Measurements from ENCODE around the gene PLEKHA8. TPM values are rescaled to one million over a fixed set of nuclear protein-coding genes. Genes with fewer than 3 reads are reported as not detected.

PLEKHA8 gene
- total and polyA plus RNA-seq, 10 of the 15 experiments (the other 5 are each of a cell fraction or from before 2014, with no cell fraction given): 1.1 to 13.2 (median 5.7) TPM

DNA sequence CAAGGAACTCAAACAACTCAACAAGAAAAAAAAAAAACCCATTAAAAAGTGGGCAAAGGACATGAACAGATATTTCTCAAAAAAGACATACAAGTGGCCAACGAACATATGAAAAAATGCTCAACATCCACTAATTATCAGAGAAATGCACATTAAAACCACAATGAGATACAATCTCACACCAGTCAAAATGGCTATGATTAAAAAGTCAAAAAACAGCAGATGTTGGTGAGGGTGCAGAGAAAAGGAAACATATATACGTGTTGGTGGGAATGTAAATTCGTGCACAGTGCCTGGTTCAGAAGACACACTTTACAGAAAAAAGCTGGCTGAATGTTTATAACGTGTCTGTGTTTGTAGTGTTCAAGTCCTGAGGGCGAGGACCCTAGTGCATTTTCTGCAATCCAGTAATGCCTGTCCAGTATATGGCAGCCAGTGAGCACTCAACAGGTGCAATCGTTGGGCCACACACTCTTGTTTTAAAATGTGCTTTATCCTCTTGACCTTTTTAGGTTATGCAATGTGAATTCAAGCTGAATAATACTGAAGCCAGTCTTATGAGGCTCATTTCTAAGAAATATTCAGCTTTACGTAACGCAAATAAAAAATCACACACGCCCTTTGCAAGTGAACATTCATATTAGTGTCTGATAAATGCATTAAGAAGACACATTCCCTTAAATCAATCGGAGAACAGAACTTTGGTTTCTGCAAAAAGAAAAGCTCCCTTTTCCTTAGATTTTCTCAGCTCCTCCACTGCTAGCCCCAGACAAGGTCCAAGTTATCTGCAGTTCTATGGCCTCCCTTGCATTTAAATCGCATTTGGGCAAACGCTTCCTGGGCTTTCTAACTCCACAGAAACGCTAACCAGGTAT, 105.8 kb downstream of the PLEKHA8 start:
- peak overlapping the region; percentile 78 for H3K4me3 ChIP-seq
- ChIA-PET SMC1A (ENCODE audit: uncharacterized antibody, unreplicated experiment) (interaction anchor here (0.6 to 1.2 kb wide), 3 partner anchors 28 to 124 kb away, joined by 3 read pairs; no protein-coding TSS in a partner anchor), CTCF (interaction anchor here (1.1 to 1.2 kb wide), 2 partner anchors 10 to 216 kb away, joined by 3 read pairs; no protein-coding TSS in a partner anchor), POLR2A (no interaction called here), RAD21 (ENCODE audit: unreplicated experiment) (interaction anchor here (1.2 kb wide), 1 partner anchor 28 kb away, joined by 3 read pairs; no protein-coding TSS in a partner anchor)
- intact Hi-C loops (cut with micrococcal nuclease; ENCODE audit: unreplicated experiment) (no loop called here), in situ Hi-C loops (cut with MboI) (no loop called here)
- no peak overlapping the region for H3K27ac ChIP-seq (ENCODE audit: control insufficient read depth, insufficient read depth)
- H3K9ac ChIP-seq (ENCODE audit: control insufficient read depth, insufficient read depth, low read length): no peak overlapping the region
- 44% methylated on average over 13 of the region's 13 CpGs for WGBS (ENCODE audit: insufficient coverage, insufficient replicate concordance, low lambda C conversion rate, missing lambda C conversion rate)
- no peaks in the 10 kb centered on the region; the same call in 2 of the 3 replicates for H3K9me3 ChIP-seq (replicated peaks; ENCODE audit: control insufficient read depth, insufficient read depth, low read length)
- DNase-seq (ENCODE audit: low read depth, low spot score) (no peak), FAIRE-seq (no peak), ATAC-seq (peak; percentile 9; the same call in 2 of the 3 replicates)
- peak overlapping the region; percentile 89 for H2AFZ ChIP-seq (ENCODE audit: control insufficient read depth, low read depth, low read length)
- peaks cover 0 to 3% of the 10 kb centered on the region in 2 experiments; a peak in 1 of 4 replicates for H3K27me3 ChIP-seq (replicated peaks in 1 of 2; ENCODE audit: control insufficient read depth in 2 of 2, insufficient read depth in 2 of 2, low read length in 1 of 2)
- H3K79me2 ChIP-seq (ENCODE audit: control insufficient read depth, insufficient read depth, low read length): no peaks in the 10 kb centered on the region
- H3K36me3 ChIP-seq (ENCODE audit: control insufficient read depth in 2 of 2, insufficient read depth in 2 of 2, low read length in 1 of 2): no peaks in the 10 kb centered on the region
- no TSS peak for BruUV-seq (replicated peaks)
- H3K4me2 ChIP-seq (ENCODE audit: control insufficient read depth, insufficient read depth): peak overlapping the region; percentile 84
- TF ChIP-seq ZNF274 (IDR thresholded peaks at IDR 0.05; ENCODE audit: insufficient read depth, insufficient read length) (no peak), ZNF207 (IDR thresholded peaks at IDR 0.05; ENCODE audit: borderline replicate concordance) (no peak)
- H4K20me1 ChIP-seq (ENCODE audit: control insufficient read depth, insufficient read depth): no peaks in the 10 kb centered on the region
- H3K4me1 ChIP-seq (ENCODE audit: control insufficient read depth, insufficient read depth, low read length): peaks cover 4% of the 10 kb centered on the region; the same call in 1 of the 2 replicates

DNA sequence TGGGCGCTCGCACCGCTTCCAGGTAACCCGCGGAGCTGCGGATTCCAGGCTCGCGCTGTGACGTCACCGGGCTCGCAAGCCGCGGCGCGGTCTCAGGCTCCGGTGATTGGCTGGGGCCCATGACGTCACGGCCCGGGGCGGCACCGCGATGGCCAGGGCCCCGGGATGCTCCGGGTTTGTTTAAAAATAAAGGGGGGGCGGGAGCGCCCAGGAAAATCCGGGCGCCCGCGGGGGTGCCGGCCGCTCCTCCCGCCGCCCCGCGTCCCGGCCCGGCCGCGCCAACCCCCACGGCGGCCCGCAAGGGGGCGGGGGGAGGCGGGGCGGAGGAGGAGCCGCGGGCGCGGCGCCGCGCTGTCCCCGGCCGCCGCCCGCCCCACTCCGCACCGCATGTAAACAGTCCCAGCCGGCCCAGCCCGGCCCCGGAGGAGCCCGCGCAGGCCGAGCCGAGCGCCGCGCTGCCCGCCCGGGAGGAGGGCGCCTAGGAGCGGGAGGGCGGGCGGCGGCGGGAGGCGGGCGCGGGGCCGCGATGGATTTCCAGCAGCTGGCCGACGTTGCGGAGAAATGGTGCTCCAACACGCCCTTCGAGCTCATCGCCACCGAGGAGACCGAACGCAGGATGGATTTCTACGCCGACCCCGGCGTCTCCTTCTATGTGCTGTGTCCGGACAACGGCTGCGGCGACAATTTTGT, 106.5 kb downstream of the PLEKHA8 start, which contains the start of gene MTURN:
TSS of gene MTURN (plus strand) at position 376 of the 690 bp plus-strand sequence. CDS start at position 527, 151 bp downstream.
- Histone ChIP-seq H3K4me1 (ENCODE audit: control insufficient read depth, insufficient read depth, low read length) (peaks cover 4% of the 10 kb centered on the region; the same call in 1 of the 2 replicates), H3K36me3 (ENCODE audit: control insufficient read depth in 2 of 2, insufficient read depth in 2 of 2, low read length in 1 of 2) (no peaks in the 10 kb centered on the region), H2AFZ (ENCODE audit: control insufficient read depth, low read depth, low read length) (peak within 1 kb of the TSS; percentile 89), H3K79me2 (ENCODE audit: control insufficient read depth, insufficient read depth, low read length) (no peaks in the 10 kb centered on the region), H3K9ac (ENCODE audit: control insufficient read depth, insufficient read depth, low read length) (peak within 1 kb of the TSS; percentile 44), H3K27ac (ENCODE audit: control insufficient read depth, insufficient read depth) (no peak within 1 kb of the TSS), H3K27me3 (replicated peaks in 1 of 2; ENCODE audit: control insufficient read depth in 2 of 2, insufficient read depth in 2 of 2, low read length in 1 of 2) (peaks cover 0 to 3% of the 10 kb centered on the region in 2 experiments; a peak in 1 of 4 replicates), H3K9me3 (replicated peaks; ENCODE audit: control insufficient read depth, insufficient read depth, low read length) (no peaks in the 10 kb centered on the region; the same call in 2 of the 3 replicates), H4K20me1 (ENCODE audit: control insufficient read depth, insufficient read depth) (no peaks in the 10 kb centered on the region), H3K4me3 (peak within 1 kb of the TSS; percentile 78), H3K4me2 (ENCODE audit: control insufficient read depth, insufficient read depth) (peak within 1 kb of the TSS; percentile 100)
- ChIA-PET RAD21 (ENCODE audit: unreplicated experiment) (no interaction called here), CTCF (no interaction called here), SMC1A (ENCODE audit: uncharacterized antibody, unreplicated experiment) (interaction anchor here (0.8 to 1.2 kb wide), 2 partner anchors 27 to 38 kb away, joined by 3 read pairs; no protein-coding TSS in a partner anchor), POLR2A (no interaction called here)
- WGBS (ENCODE audit: insufficient coverage, insufficient replicate concordance, low lambda C conversion rate, missing lambda C conversion rate): 0% methylated on average over 39 of the region's 99 CpGs
- BruUV-seq (replicated peaks): no TSS peak
- in situ Hi-C loops (cut with MboI): no loop called here
- ATAC-seq (peak; percentile 84), DNase-seq (ENCODE audit: low read depth, low spot score) (peak; percentile 4), FAIRE-seq (no peak)
- intact Hi-C loops (cut with micrococcal nuclease; ENCODE audit: unreplicated experiment): no loop called here
- no peak for TF ChIP-seq E2F8 (IDR thresholded peaks at IDR 0.05; ENCODE audit: low read depth, partially characterized antibody)
- no peak for TF ChIP-seq ZSCAN29 (IDR thresholded peaks at IDR 0.05)
- TF ChIP-seq POLR2AphosphoS2 (IDR thresholded peaks at IDR 0.05; ENCODE audit: low read depth, low read length): no peak
- TF ChIP-seq EZH2 (IDR thresholded peaks at IDR 0.05; ENCODE audit: borderline replicate concordance, control insufficient read depth, low read depth, low read length): no peak
- TF ChIP-seq KDM1A (IDR thresholded peaks at IDR 0.05; ENCODE audit: borderline replicate concordance): no peak
- no peak for TF ChIP-seq SUPT20H (IDR thresholded peaks at IDR 0.05; ENCODE audit: borderline replicate concordance, control insufficient read depth, low read depth, low read length)
- TF ChIP-seq, protein P1, sequence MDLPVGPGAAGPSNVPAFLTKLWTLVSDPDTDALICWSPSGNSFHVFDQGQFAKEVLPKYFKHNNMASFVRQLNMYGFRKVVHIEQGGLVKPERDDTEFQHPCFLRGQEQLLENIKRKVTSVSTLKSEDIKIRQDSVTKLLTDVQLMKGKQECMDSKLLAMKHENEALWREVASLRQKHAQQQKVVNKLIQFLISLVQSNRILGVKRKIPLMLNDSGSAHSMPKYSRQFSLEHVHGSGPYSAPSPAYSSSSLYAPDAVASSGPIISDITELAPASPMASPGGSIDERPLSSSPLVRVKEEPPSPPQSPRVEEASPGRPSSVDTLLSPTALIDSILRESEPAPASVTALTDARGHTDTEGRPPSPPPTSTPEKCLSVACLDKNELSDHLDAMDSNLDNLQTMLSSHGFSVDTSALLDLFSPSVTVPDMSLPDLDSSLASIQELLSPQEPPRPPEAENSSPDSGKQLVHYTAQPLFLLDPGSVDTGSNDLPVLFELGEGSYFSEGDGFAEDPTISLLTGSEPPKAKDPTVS (IDR thresholded peaks at IDR 0.05; ENCODE audit: low read depth, low read length): no peak
